Activated CD8-positive, alpha-beta memory T cell treated with anti-CD3 and anti-CD28 coated beads, Interleukin-2, amount 50 U/mL, for 1 hour (primary cell): ENCODE measurements around the gene ENTHD1.
A peak's percentile ranks its signal among the peaks of the same experiment; 100 is the strongest.
"Not testable (repeated sequence)": the region's sequence is repeated elsewhere in the genome, so short reads cannot be mapped to it uniquely, and the experiment has no call there.

ENCODE experiments used
- DNase-seq: peaks from one replicate; pipeline ENCODE4 v3.0.0-alpha.2; 2020; ENCODE audit errors: extremely low read depth

Gene ENTHD1

GRCh38 chr22:39924286-39924685 is 30.7 kb upstream of the ENTHD1 start:
- DNase-seq: no peak

- no peak for DNase-seq
Observed at GRCh38 chr22:39923696-39924095, 30.1 kb upstream of the ENTHD1 start.

GRCh38 chr22:39920134-39920743 is 26.7 kb upstream of the ENTHD1 start:
- no peak for DNase-seq

GRCh38 chr22:39917776-39918495 is 24.4 kb upstream of the ENTHD1 start:
- no peak for DNase-seq

GRCh38 chr22:39917197-39917643 is 23.7 kb upstream of the ENTHD1 start:
- DNase-seq: no peak

- no peak for DNase-seq
Observed at GRCh38 chr22:39916496-39916895, 22.9 kb upstream of the ENTHD1 start.

DNA sequence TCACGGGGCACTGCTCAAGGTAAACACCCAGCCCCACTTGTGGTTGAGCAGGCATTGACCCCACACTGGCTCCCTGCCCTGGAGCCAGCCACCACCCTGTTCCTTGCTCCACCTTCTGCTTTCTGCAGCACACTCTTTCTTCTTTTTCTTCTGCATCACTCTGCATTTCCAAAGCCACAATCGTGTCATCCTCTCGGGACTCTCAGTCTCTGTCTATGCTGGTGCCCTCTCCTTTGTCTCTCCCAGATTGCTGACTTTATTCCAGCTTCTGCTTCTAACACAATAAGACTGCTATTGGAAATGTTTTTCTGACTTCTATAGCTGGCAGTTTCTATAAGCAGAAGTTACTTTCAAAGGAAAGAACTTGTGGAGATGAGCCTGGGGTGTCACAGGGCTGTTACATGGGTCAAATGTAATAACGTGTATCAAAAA is 21.8 kb upstream of the ENTHD1 start:
- no peak for DNase-seq

DNA sequence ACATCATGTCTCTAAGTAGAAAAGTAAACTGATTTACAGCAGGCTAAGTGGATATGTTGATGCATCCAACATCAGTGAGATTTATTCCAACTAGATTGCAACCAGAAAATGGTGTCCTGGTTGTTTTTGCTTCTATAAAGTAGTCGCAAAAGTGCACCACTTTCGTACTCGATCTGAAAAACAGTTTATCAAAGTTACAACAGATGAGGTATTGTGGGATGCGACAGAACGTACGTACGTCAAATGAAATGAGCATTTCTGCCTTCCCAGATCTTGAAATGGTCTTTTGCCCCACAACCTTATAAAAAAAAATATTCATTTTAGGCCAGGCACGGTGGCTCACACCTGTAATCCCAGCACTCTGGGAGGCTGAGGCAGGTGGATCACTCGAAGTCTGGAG is 21.0 kb upstream of the ENTHD1 start:
- DNase-seq: no peak

DNA sequence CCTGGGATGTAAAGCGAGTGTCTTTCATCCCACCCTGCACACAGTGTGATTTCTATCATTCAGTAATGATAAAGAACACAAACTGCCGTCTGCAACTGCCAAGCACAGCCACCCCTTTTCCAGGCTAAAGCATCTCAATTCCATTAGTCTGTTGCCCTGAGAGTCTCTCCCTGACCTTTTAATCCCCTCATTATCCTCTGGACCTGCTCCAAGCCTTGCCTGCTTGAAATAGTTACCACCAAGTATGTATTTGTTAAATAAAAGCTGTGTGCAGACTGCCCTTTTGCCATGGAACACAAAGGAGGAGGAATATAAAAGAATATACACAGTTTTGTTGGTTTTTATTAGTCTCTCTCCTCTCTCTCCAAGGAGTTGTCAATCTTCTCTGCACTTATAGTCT is 20.3 kb upstream of the ENTHD1 start:
- DNase-seq: no peak

DNA sequence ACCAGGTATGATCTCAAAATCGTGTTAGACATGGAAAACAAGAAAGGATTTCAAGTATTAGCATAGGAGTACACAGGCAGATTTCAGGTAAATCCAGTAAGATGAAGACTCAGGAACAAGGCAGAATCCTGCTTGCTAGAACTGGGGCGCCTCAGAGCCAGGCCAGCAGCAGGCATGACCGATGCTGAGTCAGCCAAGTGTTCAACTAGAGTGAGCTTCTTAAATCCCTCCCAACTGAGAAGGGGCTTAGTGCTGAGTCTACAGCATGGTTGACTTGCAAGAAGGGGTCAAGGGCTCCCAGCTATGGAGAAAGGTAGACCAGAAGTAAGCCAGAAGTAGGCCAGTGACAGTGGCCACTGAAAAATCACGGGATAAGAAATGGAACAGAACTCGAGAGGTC is 19.8 kb upstream of the ENTHD1 start:
- DNase-seq: no peak

DNA sequence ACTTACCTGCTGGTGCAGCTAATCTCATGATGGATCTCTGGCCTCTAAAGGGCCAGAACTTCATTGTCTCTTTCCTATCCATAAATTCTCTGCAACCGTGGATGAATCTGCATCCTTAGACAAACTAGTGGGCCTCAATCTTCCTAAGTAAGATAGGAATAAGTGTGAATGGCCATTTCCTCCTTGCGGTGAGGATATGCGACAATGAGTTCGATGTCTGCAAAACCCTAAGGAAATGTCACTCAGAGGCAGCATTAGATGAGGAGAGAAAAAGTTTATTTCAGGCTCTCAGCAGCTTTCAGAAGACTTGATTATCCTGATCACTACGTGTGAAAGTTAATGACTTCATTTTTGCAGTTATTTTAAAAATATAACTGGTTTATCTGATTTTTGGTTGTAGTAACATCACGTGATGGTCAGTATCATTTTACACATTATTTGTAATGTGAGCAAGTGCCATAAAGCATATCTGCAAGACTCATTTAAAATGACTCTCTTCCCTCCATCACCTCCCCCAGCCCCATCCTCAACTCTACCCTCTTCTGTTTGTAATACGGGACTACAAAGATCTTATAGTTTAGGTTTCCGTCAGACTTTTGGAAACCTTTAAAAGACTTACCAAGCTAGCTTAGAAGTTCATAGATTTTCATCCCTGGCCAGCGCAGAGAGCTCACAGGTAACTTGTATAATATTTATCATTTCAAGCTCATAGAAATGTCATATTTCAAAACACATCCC is 17.5 kb upstream of the ENTHD1 start:
- no peak for DNase-seq

GRCh38 chr22:39908737-39909136 is 15.2 kb upstream of the ENTHD1 start:
- DNase-seq: peak; percentile 33

GRCh38 chr22:39908136-39908535 is 14.6 kb upstream of the ENTHD1 start:
- DNase-seq: no peak

- DNase-seq: no peak
Observed at GRCh38 chr22:39907605-39908097, 14.1 kb upstream of the ENTHD1 start.

DNA sequence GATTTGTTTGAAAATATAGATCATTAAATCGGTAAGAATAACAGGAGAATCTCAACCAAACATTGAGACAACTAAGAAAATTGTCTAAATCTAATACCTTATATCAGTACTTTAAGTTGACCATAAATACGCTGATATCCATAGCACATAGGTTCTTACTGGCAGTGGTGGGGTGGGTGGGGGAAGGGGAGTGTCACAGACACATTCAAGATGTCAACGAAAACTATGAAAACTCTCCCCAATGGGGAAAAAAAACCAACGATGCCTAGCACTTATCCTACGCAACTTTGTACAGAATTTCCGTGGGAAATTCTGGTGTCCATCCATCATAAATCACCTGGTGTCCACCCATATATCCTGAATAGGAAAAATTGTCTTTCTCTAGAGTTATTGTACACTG is 13.5 kb upstream of the ENTHD1 start:
- no peak for DNase-seq

DNA sequence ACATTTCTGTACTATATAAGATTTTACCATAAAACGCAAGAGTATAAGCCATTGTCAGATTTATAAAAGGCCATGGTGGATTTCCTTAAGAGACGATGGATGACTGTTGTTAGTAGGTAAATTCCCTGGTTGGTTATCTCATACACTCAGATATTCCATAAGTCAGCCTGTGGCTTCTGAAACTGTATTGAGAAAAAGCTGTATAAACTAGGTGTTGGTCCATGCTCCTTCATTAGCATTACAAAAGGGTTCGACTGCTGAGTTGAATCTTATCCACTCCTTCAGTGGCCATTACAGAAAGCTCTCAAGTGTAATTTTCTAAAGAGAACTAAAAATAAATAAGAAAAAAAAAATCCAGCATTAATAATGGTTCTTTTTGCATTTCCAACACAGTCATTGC is 12.6 kb upstream of the ENTHD1 start:
- no peak for DNase-seq

DNA sequence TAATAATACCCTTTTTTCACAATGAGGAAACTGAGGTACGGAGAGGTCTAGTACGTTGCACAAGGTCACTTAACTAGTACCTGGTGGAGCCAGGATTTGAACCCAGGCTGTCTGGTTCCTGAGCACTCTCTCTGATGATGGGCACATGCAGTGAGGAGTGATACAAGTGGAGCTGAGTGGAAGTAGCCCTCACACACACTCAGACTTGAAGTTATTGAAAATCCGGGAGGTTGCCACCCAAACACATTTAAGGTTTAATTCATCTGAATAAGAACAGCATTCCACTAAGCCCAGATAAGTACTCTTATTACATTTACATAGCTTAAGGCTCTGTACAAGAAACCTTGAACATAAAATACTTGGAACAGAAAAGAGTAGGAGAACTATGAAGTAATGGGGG is 12.1 kb upstream of the ENTHD1 start:
- no peak for DNase-seq

GRCh38 chr22:39904862-39905261 is 11.3 kb upstream of the ENTHD1 start:
- DNase-seq: no peak

DNA sequence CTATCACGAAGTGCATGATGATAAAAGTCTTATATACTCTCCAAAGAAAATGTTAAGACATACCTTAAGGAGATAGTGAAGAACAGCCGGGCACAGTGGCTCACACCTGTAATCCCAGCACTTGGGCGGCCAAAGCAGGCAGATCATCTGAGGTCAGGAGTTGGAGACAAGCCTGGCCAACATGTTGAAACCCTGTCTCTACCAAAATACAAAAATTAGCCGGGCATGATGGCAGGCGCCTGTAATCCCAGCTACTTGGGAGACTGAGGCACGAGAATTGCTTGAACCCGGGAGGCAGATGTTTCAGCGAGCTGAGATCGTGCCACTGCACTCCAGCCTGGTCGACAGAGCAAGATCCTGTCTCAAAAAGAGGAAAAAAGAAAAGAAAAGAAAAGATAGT is 10.5 kb upstream of the ENTHD1 start:
- not testable (repeated sequence) for DNase-seq

DNA sequence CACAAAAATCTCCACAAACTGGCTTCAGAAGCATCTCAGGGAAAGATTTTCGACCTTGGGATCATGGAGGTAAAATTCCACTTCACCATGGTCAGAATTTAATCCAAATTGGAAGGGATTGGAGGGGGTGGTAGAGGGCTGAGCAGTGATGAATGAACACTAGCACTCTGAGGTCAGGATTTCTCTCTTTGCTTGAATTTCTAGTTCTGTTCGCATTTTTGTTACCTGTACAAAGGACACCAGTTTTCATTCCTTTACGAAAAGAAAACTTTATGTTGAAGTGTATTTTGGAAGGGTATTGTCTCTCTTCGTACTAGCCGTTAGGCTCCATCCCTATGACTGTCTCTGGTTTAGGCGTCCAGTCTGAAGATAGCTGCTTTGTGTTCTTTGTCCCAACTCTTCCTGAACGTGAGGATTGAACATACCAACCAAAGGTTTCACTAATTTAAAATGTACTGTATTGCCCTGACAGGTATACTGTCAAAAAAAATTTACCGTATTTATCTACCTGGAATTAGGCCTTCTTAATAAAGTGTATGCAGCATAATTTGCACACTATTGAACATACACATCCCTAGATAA is 8.1 kb upstream of the ENTHD1 start:
- DNase-seq: no peak

DNA sequence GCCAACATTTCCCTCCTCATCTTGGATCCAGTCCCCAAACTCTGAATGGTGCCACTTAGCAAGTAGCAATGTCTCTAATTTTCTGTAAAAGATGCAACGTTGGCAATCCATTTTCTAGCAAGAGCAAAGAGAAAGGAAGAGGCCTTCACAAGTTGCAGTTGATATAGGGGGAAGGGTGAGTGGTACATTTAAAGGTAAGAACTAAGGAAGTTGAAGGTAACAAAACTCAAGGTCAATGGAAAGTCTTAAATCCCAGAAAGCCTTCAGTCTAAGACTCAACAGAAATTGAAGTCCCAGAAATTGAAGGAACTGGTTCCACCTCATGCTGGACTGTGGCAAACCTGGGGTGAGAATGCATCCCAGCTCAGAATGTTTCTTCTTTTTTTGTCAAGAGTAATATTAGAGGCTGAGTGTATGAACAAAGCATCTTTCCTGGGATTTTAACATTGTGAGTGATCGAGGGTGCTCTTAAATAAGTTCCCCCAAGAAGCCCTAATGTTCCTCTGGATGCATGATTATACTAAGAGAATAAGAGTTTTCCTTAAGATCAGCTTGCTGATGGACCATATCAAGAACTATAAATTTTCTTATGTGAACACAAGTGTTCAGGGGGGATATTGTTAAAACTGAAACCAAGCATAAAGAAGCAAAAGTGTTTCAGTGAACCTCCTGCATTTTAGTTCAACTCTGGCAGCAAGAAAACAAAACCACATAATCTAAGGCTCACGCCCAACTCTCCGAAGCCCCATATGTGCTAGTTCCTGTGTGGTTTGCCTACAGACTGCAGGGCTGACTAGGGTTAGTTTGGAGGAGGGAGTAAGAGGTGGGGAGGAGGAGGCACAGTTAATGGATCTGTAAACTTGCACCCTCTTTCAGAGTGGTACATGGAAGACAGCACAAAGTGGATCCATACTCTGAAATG is 7.0 kb upstream of the ENTHD1 start, which contains the start of gene GRAP2:
Gene GRAP2 (plus strand): TSS at position 779 of the 922 bp plus-strand sequence. CDS start 46,023 bp downstream, outside the sequence.
- DNase-seq: peak; percentile 50
